GM12874 (cell line): ENCODE measurements around the gene OLFM2.

Experiments used
- TF ChIP-seq, protein P1 (sequence below): IDR thresholded peaks from 2 replicates; pipeline ENCODE4 v1.5.1; 2011; ENCODE audit warnings: low read depth, mild to moderate bottlenecking, control low read depth, low read length, moderate library complexity; ENCODE audit not compliant: insufficient read depth

Gene OLFM2

DNA sequence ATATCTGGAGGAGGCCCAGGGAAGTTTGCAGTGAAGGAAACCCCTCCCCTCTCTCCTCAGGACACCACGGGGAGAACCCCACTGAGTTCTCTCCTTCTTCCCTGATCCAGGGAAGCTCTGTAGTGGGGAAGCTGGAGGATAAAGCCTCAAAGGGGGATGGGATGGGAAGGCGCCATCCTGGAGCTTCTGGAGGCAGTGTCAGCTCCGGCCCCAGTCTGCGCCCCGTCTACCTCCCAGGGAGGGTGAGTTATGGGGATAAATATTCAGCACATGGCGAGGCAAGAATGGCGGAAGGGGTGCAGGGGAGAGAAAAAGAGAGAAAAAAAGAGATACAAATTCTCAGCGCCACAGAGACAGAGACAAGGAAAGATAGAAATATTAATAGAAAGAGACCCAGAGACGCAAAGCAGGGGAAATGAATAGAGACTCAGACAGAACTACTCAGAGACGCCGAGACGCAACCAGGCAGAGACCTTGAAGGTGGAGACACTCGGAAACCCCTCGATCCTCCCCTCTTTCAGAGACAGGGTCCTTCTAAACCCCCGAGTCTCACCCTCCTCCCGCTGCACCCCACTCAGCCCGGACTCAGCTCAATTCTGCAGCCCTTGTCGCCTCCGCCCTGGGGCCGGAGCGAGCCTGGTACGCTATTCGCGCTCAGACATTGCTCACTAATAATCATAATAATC, 23.6 kb downstream of the OLFM2 start:
- TF ChIP-seq, protein P1, sequence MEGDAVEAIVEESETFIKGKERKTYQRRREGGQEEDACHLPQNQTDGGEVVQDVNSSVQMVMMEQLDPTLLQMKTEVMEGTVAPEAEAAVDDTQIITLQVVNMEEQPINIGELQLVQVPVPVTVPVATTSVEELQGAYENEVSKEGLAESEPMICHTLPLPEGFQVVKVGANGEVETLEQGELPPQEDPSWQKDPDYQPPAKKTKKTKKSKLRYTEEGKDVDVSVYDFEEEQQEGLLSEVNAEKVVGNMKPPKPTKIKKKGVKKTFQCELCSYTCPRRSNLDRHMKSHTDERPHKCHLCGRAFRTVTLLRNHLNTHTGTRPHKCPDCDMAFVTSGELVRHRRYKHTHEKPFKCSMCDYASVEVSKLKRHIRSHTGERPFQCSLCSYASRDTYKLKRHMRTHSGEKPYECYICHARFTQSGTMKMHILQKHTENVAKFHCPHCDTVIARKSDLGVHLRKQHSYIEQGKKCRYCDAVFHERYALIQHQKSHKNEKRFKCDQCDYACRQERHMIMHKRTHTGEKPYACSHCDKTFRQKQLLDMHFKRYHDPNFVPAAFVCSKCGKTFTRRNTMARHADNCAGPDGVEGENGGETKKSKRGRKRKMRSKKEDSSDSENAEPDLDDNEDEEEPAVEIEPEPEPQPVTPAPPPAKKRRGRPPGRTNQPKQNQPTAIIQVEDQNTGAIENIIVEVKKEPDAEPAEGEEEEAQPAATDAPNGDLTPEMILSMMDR = no peak

DNA sequence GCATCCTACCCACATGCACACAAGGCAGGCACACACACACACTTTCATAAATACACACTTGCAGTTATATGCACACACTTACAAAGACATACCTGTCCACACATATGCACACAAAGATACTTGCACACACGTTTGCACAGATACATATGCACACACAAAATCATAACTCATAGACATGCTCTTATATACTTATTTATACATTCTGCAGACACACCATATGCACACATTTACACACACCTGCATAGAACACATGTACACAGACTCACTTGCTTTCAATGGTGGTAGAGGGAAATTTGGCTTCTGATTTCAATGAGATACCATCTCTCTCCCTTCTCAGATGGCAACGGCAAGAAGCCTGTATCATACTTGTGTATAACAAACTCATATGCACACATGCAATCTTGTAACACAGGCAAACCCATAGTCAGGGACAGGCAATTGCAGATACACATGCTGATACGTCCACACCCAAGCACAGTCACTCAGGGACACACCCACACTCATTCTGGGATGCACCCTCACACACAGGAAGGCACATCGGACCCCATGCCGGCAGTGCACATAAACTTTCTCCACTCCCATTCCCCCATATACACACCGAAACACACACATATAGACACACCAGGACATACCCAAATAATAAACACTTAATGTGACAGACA, 24.7 kb downstream of the OLFM2 start:
- TF ChIP-seq, protein P1 = no peak

DNA sequence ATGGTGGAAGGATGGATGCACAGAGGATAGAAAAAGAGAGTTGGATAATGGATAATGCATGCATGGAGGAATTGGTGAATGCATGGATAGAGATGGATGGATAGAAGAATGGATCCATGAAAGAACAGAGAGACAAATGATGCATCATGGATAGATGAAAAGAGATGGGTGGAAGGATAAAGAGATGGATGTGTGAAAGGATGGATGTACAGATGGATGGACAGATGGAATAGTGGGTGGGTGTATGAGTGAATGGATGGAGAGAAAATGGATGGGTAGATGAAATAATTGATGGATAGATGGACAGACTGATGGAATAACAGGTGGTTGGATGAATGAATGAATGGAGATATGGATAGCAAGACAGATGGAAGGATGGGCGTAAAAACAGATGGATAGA, 25.7 kb downstream of the OLFM2 start:
- TF ChIP-seq, protein P1 = no peak

DNA sequence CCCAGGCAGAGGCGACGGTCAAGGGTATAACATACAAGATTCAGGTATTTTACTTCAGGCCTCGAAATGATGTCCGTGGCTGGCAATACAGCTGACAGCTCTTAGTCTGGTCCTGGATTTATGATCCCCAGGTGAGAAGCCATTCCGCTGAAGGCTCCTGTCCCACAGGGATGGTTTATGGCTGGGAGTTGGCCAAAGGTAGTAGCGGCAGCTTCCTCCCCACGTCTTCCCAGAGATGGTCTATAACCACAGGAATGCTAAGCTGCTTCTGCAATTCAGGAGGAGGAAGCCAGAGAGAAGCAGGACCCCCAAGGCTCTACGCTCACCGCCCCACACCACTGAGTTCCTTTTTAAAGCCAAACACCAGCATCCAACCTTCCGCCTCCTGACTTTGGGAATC, 27.1 kb downstream of the OLFM2 start:
- TF ChIP-seq, protein P1 = no peak

DNA sequence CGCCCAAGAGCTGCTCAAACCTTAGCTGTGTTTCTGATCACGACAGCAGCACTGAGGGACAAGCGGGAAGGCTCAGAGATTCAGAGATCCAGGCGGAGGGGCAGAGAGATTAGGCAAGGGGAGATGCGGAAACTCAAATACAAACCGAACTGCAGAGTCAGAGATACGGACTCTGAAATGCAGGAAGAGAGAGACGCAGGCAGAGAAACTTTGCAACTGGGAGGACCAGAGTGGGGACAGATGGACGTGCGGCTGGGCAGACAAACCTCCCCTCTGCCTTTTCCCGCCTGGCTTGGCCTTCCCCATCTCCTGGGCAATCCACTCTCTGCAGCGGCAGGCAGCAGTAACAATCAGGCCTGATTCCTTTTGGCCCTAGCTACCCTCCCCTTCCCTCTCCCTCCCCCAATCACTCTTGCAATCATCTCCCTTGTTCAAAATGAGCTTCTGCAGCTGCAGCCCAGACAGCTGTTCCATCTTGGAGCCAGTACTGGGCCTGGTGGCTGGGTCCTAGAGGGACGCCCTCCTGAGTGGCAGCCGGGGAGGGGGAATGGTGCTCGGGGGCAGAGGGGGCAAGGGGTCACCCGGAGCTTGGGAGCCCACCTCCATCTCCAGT, 29.7 kb downstream of the OLFM2 start:
- TF ChIP-seq, protein P1 = no peak

GRCh38 chr19:9903336-9903735, 33.0 kb downstream of the OLFM2 start:
- TF ChIP-seq, protein P1 = no peak

DNA sequence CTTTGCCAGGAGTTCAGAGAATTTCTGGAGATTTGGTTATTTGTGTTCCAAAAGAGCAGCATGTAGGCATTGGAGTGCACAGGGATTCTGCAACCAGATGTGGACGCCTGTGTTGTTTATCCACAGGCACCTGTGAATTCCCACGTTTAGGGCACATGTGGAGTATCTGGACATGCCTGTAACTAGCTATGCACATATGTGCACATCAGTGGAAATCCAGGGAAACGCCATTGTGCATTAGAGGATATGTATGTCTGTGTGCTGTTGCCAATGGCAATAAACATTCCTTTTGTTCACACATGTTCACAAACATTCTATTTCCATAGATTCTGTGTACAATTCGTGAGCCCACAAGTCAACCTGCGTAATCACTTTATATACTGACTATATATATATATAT, 34.7 kb downstream of the OLFM2 start:
- TF ChIP-seq, protein P1 = no peak
